GM23338 (cell line): ENCODE measurements around the gene NCOA1. TPM values are rescaled to one million over a fixed set of nuclear protein-coding genes. Genes with fewer than 3 reads are reported as not detected.

Source experiments
- ATAC-seq: fragments of 200-7000 bp; cut with Tn5 transposase; 3 replicates; pipeline ENCODE4 v1.9.1; 2020
- DNase-seq: peaks from one replicate; pipeline ENCODE4 v3.0.0-alpha.2; 2015; ENCODE audit warnings: low spot score
- H2AFZ ChIP-seq: fragments of 200-600 bp; sonication (generic); 2 replicates; pipeline ENCODE4 v1.8.0; 2016; ENCODE audit warnings: antibody characterized with exemption, mild to moderate bottlenecking, moderate library complexity
- H3F3A ChIP-seq: fragments of 200-600 bp; sonication (generic); replicated peaks from 2 replicates; pipeline ENCODE4 v1.8.0; 2017; ENCODE audit warnings: antibody characterized with exemption, mixed run types, low read depth
- H3K27ac ChIP-seq: fragments of 200-600 bp; sonication (generic); 2 replicates; pipeline ENCODE4 v1.6.1; 2016; ENCODE audit warnings: low read depth
- H3K27me3 ChIP-seq: fragments of 200-600 bp; sonication (generic); 2 replicates; pipeline ENCODE4 v1.8.0; 2016; ENCODE audit warnings: mild to moderate bottlenecking, mixed run types, moderate library complexity; ENCODE audit not compliant: insufficient read depth
- H3K36me3 ChIP-seq: fragments of 200-600 bp; sonication (generic); 2 replicates; pipeline ENCODE4 v1.8.0; 2016; ENCODE audit warnings: mild to moderate bottlenecking; ENCODE audit not compliant: insufficient read depth
- H3K4me1 ChIP-seq: fragments of 200-600 bp; sonication (generic); 2 replicates; pipeline ENCODE4 v1.8.0; 2016; ENCODE audit warnings: mild to moderate bottlenecking, moderate library complexity; ENCODE audit not compliant: insufficient read depth
- H3K4me2 ChIP-seq: fragments of 200-600 bp; sonication (generic); 2 replicates; pipeline ENCODE4 v1.7.1; 2017; ENCODE audit warnings: mixed run types
- H3K4me3 ChIP-seq: fragments of 200-600 bp; sonication (generic); 2 replicates; pipeline ENCODE4 v1.6.1; 2016; ENCODE audit warnings: mixed run types
- H3K79me2 ChIP-seq: fragments of 200-600 bp; sonication (generic); replicated peaks from 2 replicates; pipeline ENCODE4 v1.8.0; 2017; ENCODE audit warnings: mild to moderate bottlenecking; ENCODE audit not compliant: insufficient read depth
- H3K9me2 ChIP-seq: fragments of 200-600 bp; sonication (generic); 2 replicates; pipeline ENCODE4 v1.8.0; 2017; ENCODE audit not compliant: insufficient read depth
- H4K20me1 ChIP-seq: fragments of 200-600 bp; sonication (generic); replicated peaks from 2 replicates; pipeline ENCODE4 v1.8.0; 2017; ENCODE audit warnings: mild to moderate bottlenecking; ENCODE audit not compliant: insufficient read depth
- H3K27ac Mint-ChIP-seq: 2 replicates; pipeline ENCODE4 v1.8.0; 2020; ENCODE audit warnings: inconsistent platforms, mild to moderate bottlenecking, moderate library complexity, mixed read lengths
- H3K27me3 Mint-ChIP-seq: 3 replicates; pipeline ENCODE4 v1.8.0; 2022; ENCODE audit warnings: low read depth, mild to moderate bottlenecking, moderate library complexity, mixed read lengths, inconsistent platforms; ENCODE audit not compliant: insufficient read depth, poor library complexity
- H3K36me3 Mint-ChIP-seq: 3 replicates; pipeline ENCODE4 v1.8.0; 2021; ENCODE audit warnings: low read depth, mild to moderate bottlenecking, inconsistent platforms, moderate library complexity, mixed read lengths
- H3K4me1 Mint-ChIP-seq: 3 replicates; pipeline ENCODE4 v1.8.0; 2020; ENCODE audit warnings: mild to moderate bottlenecking, inconsistent platforms, mixed read lengths
- H3K4me3 Mint-ChIP-seq: 3 replicates; pipeline ENCODE4 v1.8.0; 2021; ENCODE audit warnings: moderate library complexity, mild to moderate bottlenecking, inconsistent platforms, mixed read lengths
- H3K9me3 Mint-ChIP-seq: 3 replicates; pipeline ENCODE4 v1.8.0; 2020; ENCODE audit warnings: moderate library complexity, mild to moderate bottlenecking, inconsistent platforms, mixed read lengths
- CREB1 ChIP-seq: fragments of 250-450 bp; sonication (Bioruptor Pico); IDR thresholded peaks from 2 replicates; pipeline ENCODE4 v1.5.0; 2020; ENCODE audit warnings: low read depth, mild to moderate bottlenecking, moderate library complexity
- CTCF ChIP-seq, 2 experiments: fragments of 200-600 bp in 1 of 2; sonication (generic) in 1 of 2; conservative IDR thresholded peaks; 2 replicates each; pipeline versions ENCODE4 v1.5.1 to v1.6.1; 2016 to 2017; ENCODE audit warnings: antibody characterized with exemption in 2 of 2, low read depth in 2 of 2, mild to moderate bottlenecking in 2 of 2, moderate library complexity in 1 of 2
- ETS1 ChIP-seq: IDR thresholded peaks from 2 replicates; pipeline ENCODE4 v1.6.1; 2016; ENCODE audit warnings: antibody characterized with exemption
- EZH2 ChIP-seq: fragments of 200-600 bp; sonication (generic); IDR thresholded peaks from one replicate; pipeline ENCODE4 v1.8.0; 2017; ENCODE audit warnings: antibody characterized with exemption, mild to moderate bottlenecking, low read depth; ENCODE audit not compliant: unreplicated experiment
- EZH2phosphoT487 ChIP-seq: fragments of 200-600 bp; sonication (generic); IDR thresholded peaks from one replicate; pipeline ENCODE4 v1.8.1; 2018; ENCODE audit warnings: antibody characterized with exemption; ENCODE audit not compliant: unreplicated experiment
- JUNB ChIP-seq: IDR thresholded peaks from one replicate; pipeline ENCODE4 v1.6.1; 2016; ENCODE audit warnings: antibody characterized with exemption; ENCODE audit not compliant: unreplicated experiment
- NANOG ChIP-seq: IDR thresholded peaks from 2 replicates; pipeline ENCODE4 v1.6.1; 2016; ENCODE audit warnings: antibody characterized with exemption, borderline replicate concordance
- POLR2AphosphoS5 ChIP-seq: IDR thresholded peaks from 2 replicates; pipeline ENCODE4 v1.6.1; 2016; ENCODE audit warnings: antibody characterized with exemption, low read depth
- REST ChIP-seq: IDR thresholded peaks from one replicate; pipeline ENCODE4 v1.6.1; 2018; ENCODE audit warnings: antibody characterized with exemption; ENCODE audit not compliant: unreplicated experiment
- STAT1 ChIP-seq: IDR thresholded peaks from one replicate; pipeline ENCODE4 v1.6.1; 2016; ENCODE audit warnings: antibody characterized with exemption; ENCODE audit not compliant: unreplicated experiment
- ZNF114 ChIP-seq: fragments of 250-450 bp; sonication (Bioruptor Pico); IDR thresholded peaks from 2 replicates; pipeline ENCODE4 v1.5.0; 2020; ENCODE audit warnings: mild to moderate bottlenecking, moderate library complexity
- ZNF331 ChIP-seq: fragments of 250-450 bp; sonication (Bioruptor Pico); IDR thresholded peaks from 2 replicates; pipeline ENCODE4 v1.5.0; 2020; ENCODE audit warnings: low read depth, mild to moderate bottlenecking, moderate library complexity
- ZNF462 ChIP-seq: fragments of 250-450 bp; sonication (Bioruptor Pico); IDR thresholded peaks from 2 replicates; pipeline ENCODE4 v1.5.0; 2020; ENCODE audit warnings: mild to moderate bottlenecking, moderate library complexity
- polyA plus RNA-seq: library from polyadenylated mRNA; unstranded; fragments of >200 nt; fragmentation: Nextera tagmentation; extraction: Ambion mirVana; gene quantifications from 2 replicates; pipeline ENCODE4 v1.2.1, GENCODE V29; 2016
- total RNA-seq: library from RNA; depleted of rRNA; stranded (reverse); fragments of >200 nt; shearing (Covaris generic); gene quantifications from 2 replicates; pipeline ENCODE4 v1.2.3, GENCODE V29; 2014

The NCOA1 gene
- total and polyA plus RNA-seq, 2 experiments from 2014 or later, result 7.1 to 15.1 TPM

GRCh38 chr2:24739354-24740025, 248.4 kb downstream of the NCOA1 start:
- H4K20me1 ChIP-seq, result no peaks in the 10 kb centered on the region
- DNase-seq (no peak), ATAC-seq (no peak)
- H3F3A ChIP-seq, result no peaks in the 10 kb centered on the region
- no peaks in the 10 kb centered on the region for H3K4me1 ChIP-seq
- no peaks in the 10 kb centered on the region for H3K79me2 ChIP-seq
- Mint-ChIP-seq H3K4me3 (no peak overlapping the region), H3K9me3 (no peaks in the 10 kb centered on the region), H3K36me3 (no peaks in the 10 kb centered on the region), H3K27me3 (no peaks in the 10 kb centered on the region), H3K27ac (no peak overlapping the region), H3K4me1 (no peaks in the 10 kb centered on the region; the same call in 2 of the 3 replicates)
- no peak overlapping the region for H3K4me2 ChIP-seq
- no peaks in the 10 kb centered on the region for H3K27me3 ChIP-seq
- TF ChIP-seq ZNF331 (CRISPR knock-in tag) (no peak), JUNB (no peak), REST (no peak), EZH2 (no peak), NANOG (no peak), ETS1 (no peak), POLR2AphosphoS5 (no peak), ZNF462 (no peak), CTCF (conservative IDR thresholded peaks at IDR 0.05; ENCODE audit: low read depth in 2 of 2) (no peak), EZH2phosphoT487 (no peak), STAT1 (no peak), CREB1 (CRISPR knock-in tag) (no peak), ZNF114 (CRISPR knock-in tag) (no peak)
- no peaks in the 10 kb centered on the region for H3K36me3 ChIP-seq
- no peaks in the 10 kb centered on the region for H3K9me2 ChIP-seq
- no peak overlapping the region for H3K27ac ChIP-seq
- no peak overlapping the region for H3K4me3 ChIP-seq
- no peak overlapping the region for H2AFZ ChIP-seq
